H1 (cell line): ENCODE data around the gene AQP4. TPM values are rescaled to one million over a fixed set of nuclear protein-coding genes. Genes with fewer than 3 reads are reported as not detected.

Experiments used
- CTCF ChIA-PET: fragments of 300-600 bp; sonication (Branson Sonifier 250); formaldehyde crosslinking; loops from one replicate; lab custom pipeline; 2021; ENCODE audit not compliant: partially characterized antibody; lab: Charles Lee
- POLR2A ChIA-PET: fragments of 300-600 bp; sonication (Branson Sonifier 250); formaldehyde crosslinking; loops from one replicate; lab custom pipeline; 2021; ENCODE audit warnings: inconsistent platforms; ENCODE audit not compliant: partially characterized antibody; lab: Charles Lee
- DNase-seq, 2 experiments: peaks; one replicate each; pipeline versions ENCODE4 v3.0.0 to v3.0.0-alpha.2; 2010 to 2022; ENCODE audit warnings: low spot score in 2 of 2, low read depth in 1 of 2, mixed read lengths in 1 of 2
- FAIRE-seq: peaks from 2 replicates; lab custom pipeline; 2011; peaks lifted over from hg19 to GRCh38; lab: Jason Lieb, UNC
- H2AFZ ChIP-seq: 2 replicates; pipeline ENCODE4 v1.8.1; 2012; ENCODE audit warnings: low read length, inconsistent platforms
- H2AK5ac ChIP-seq: 2 replicates; pipeline ENCODE4 v1.6.1; 2013; ENCODE audit warnings: low read depth, low read length
- H2BK120ac ChIP-seq: replicated peaks from 2 replicates; pipeline ENCODE3; 2013; ENCODE audit warnings: low read depth, low read length, inconsistent platforms
- H2BK12ac ChIP-seq: 2 replicates; pipeline ENCODE4 v1.6.1; 2013; ENCODE audit warnings: low read depth, low read length
- H2BK15ac ChIP-seq: 2 replicates; pipeline ENCODE4 v1.6.1; 2013; ENCODE audit warnings: low read length
- H2BK20ac ChIP-seq: 2 replicates; pipeline ENCODE4 v1.6.1; 2013; ENCODE audit warnings: low read length
- H2BK5ac ChIP-seq: 2 replicates; pipeline ENCODE4 v1.6.1; 2013; ENCODE audit warnings: low read depth, low read length
- H3K14ac ChIP-seq: 2 replicates; pipeline ENCODE4 v1.6.1; 2013; ENCODE audit warnings: inconsistent platforms; ENCODE audit not compliant: insufficient read length
- H3K18ac ChIP-seq: 2 replicates; pipeline ENCODE4 v1.6.1; 2013; ENCODE audit warnings: low read length; ENCODE audit errors: extremely low read depth
- H3K23ac ChIP-seq: 2 replicates; pipeline ENCODE4 v1.6.1; 2013; ENCODE audit warnings: inconsistent platforms; ENCODE audit not compliant: insufficient read length
- H3K23me2 ChIP-seq: 2 replicates; pipeline ENCODE4 v1.6.1; 2013; ENCODE audit warnings: low read depth, low read length
- H3K27ac ChIP-seq: 2 replicates; pipeline ENCODE4 v1.6.1; 2011; ENCODE audit warnings: low read depth, low read length, inconsistent platforms
- H3K27me3 ChIP-seq, 4 experiments: replicated peaks in 1 of 4; 1 replicate in 1 of 4; 2 replicates in 3 of 4; pipeline versions ENCODE4 v1.6.1 to v1.8.1; 2011 to 2013; ENCODE audit warnings: low read length in 3 of 4, mild to moderate bottlenecking in 3 of 4, inconsistent platforms in 2 of 4, mixed read lengths in 2 of 4, moderate library complexity in 1 of 4; ENCODE audit not compliant: control insufficient read depth in 3 of 4, insufficient read depth in 3 of 4; ENCODE audit errors: extremely low read depth in 1 of 4
- H3K36me3 ChIP-seq, 4 experiments: 2 replicates each; pipeline versions ENCODE4 v1.6.1 to v1.8.1; 2011 to 2013; ENCODE audit warnings: mild to moderate bottlenecking in 4 of 4, low read length in 3 of 4, moderate library complexity in 2 of 4, control low read depth in 1 of 4, inconsistent platforms in 1 of 4; ENCODE audit not compliant: insufficient read depth in 4 of 4, control insufficient read depth in 2 of 4
- H3K4ac ChIP-seq: replicated peaks from 2 replicates; pipeline ENCODE3; 2013; ENCODE audit warnings: low read length, low read depth, mixed read lengths, inconsistent platforms; ENCODE audit not compliant: insufficient read length
- H3K4me1 ChIP-seq, 4 experiments: replicated peaks in 1 of 4; 1 replicate in 1 of 4; 2 replicates in 3 of 4; pipeline versions ENCODE4 v1.6.1 to v1.8.1; 2011 to 2013; ENCODE audit warnings: low read length in 3 of 4, inconsistent platforms in 2 of 4, mixed read lengths in 1 of 4; ENCODE audit not compliant: insufficient read depth in 4 of 4, control insufficient read depth in 3 of 4
- H3K4me2 ChIP-seq, 2 experiments: 2 replicates each; pipeline versions ENCODE4 v1.6.1 to v1.8.1; 2011 to 2013; ENCODE audit warnings: low read depth in 2 of 2, low read length in 2 of 2, control low read depth in 1 of 2, inconsistent platforms in 1 of 2, mild to moderate bottlenecking in 1 of 2; ENCODE audit not compliant: insufficient read depth in 1 of 2
- H3K4me3 ChIP-seq, 4 experiments: fragments of 200-600, 300-600 bp in 1 of 4; sonication (generic), shearing (Covaris generic), sonication (Bioruptor Twin) in 1 of 4; 2 replicates each; pipeline versions ENCODE4 v1.5.1 to v1.8.1; 2011 to 2016; ENCODE audit warnings: low read length in 4 of 4, low read depth in 3 of 4, control low read depth in 2 of 4, inconsistent platforms in 2 of 4, mild to moderate bottlenecking in 2 of 4, mixed read lengths in 1 of 4, moderate library complexity in 1 of 4; ENCODE audit not compliant: insufficient read depth in 2 of 4; ENCODE audit errors: extremely low read depth in 1 of 4
- H3K56ac ChIP-seq: replicated peaks from 2 replicates; pipeline ENCODE3; 2013; ENCODE audit warnings: low read depth, mild to moderate bottlenecking, mixed read lengths, low read length, inconsistent platforms; ENCODE audit not compliant: insufficient read length
- H3K79me1 ChIP-seq: 2 replicates; pipeline ENCODE4 v1.6.1; 2013; ENCODE audit warnings: low read depth, low read length, control low read depth
- H3K79me2 ChIP-seq, 2 experiments: 2 replicates each; pipeline versions ENCODE4 v1.6.1 to v1.8.1; 2012 to 2013; ENCODE audit warnings: low read length in 2 of 2, mild to moderate bottlenecking in 2 of 2, inconsistent platforms in 1 of 2; ENCODE audit not compliant: insufficient read depth in 2 of 2, control insufficient read depth in 1 of 2
- H3K9ac ChIP-seq, 4 experiments: replicated peaks in 1 of 4; 1 replicate in 1 of 4; 2 replicates in 3 of 4; pipeline versions ENCODE4 v1.6.1 to v1.8.1; 2011 to 2013; ENCODE audit warnings: low read depth in 3 of 4, low read length in 3 of 4, control low read depth in 2 of 4, mild to moderate bottlenecking in 2 of 4, moderate library complexity in 2 of 4, inconsistent platforms in 1 of 4; ENCODE audit errors: extremely low read depth in 1 of 4
- H3K9me3 ChIP-seq, 2 experiments: 2 replicates each; pipeline versions ENCODE4 v1.6.1 to v1.8.1; 2012 to 2013; ENCODE audit warnings: mild to moderate bottlenecking in 2 of 2, moderate library complexity in 2 of 2, control low read depth in 1 of 2, inconsistent platforms in 1 of 2, low read depth in 1 of 2, low read length in 1 of 2, mixed read lengths in 1 of 2; ENCODE audit not compliant: insufficient read depth in 2 of 2
- H4K20me1 ChIP-seq, 2 experiments: replicated peaks in 1 of 2; 2 replicates each; pipeline versions ENCODE3 to v1.8.1; 2011 to 2013; ENCODE audit warnings: inconsistent platforms in 2 of 2, low read length in 2 of 2, mild to moderate bottlenecking in 1 of 2; ENCODE audit not compliant: insufficient read depth in 2 of 2, control insufficient read depth in 1 of 2
- H4K5ac ChIP-seq: 2 replicates; pipeline ENCODE4 v1.6.1; 2013; ENCODE audit warnings: low read length, low read depth, mixed read lengths, inconsistent platforms; ENCODE audit not compliant: insufficient read length
- H4K8ac ChIP-seq: 2 replicates; pipeline ENCODE4 v1.8.0; 2013; ENCODE audit warnings: mild to moderate bottlenecking, moderate library complexity, low read length, inconsistent platforms; ENCODE audit not compliant: insufficient read depth; ENCODE audit errors: extremely low read depth
- H4K91ac ChIP-seq: replicated peaks from 2 replicates; pipeline ENCODE3; 2013; ENCODE audit warnings: low read length, mixed read lengths, inconsistent platforms; ENCODE audit not compliant: insufficient read length
- BACH1 ChIP-seq: IDR thresholded peaks from 2 replicates; pipeline ENCODE4 v1.6.1; 2012; ENCODE audit warnings: low read length, improper control_type of control experiment
- BRCA1 ChIP-seq: IDR thresholded peaks from 2 replicates; pipeline ENCODE4 v1.6.1; 2012; ENCODE audit warnings: low read depth, low read length, improper control_type of control experiment
- CHD1 ChIP-seq: IDR thresholded peaks from 2 replicates; pipeline ENCODE4 v1.6.1; 2012; ENCODE audit warnings: low read depth, low read length, improper control_type of control experiment
- CREB1 ChIP-seq: IDR thresholded peaks from 2 replicates; pipeline ENCODE4 v1.6.1; 2012; ENCODE audit warnings: inconsistent platforms
- CTBP2 ChIP-seq: IDR thresholded peaks from 2 replicates; pipeline ENCODE4 v1.7.0; 2011; ENCODE audit warnings: borderline replicate concordance, mild to moderate bottlenecking, moderate library complexity, mixed read lengths, low read length; ENCODE audit not compliant: insufficient read depth, insufficient read length
- EZH2 ChIP-seq: fragments of 200-600 bp; sonication (generic); IDR thresholded peaks from 2 replicates; pipeline ENCODE4 v1.7.1; 2012; ENCODE audit warnings: low read depth, mild to moderate bottlenecking, moderate library complexity, low read length, inconsistent platforms; ENCODE audit not compliant: severe bottlenecking
- GTF2F1 ChIP-seq: IDR thresholded peaks from 2 replicates; pipeline ENCODE4 v1.6.1; 2012; ENCODE audit warnings: low read depth, low read length, improper control_type of control experiment, borderline replicate concordance
- MAFK ChIP-seq: IDR thresholded peaks from 2 replicates; pipeline ENCODE4 v1.6.1; 2012; ENCODE audit warnings: low read depth, mild to moderate bottlenecking, improper control_type of control experiment, low read length
- RNF2 ChIP-seq: fragments of 200-900, 300-1000 bp; sonication (generic); IDR thresholded peaks from 2 replicates; pipeline ENCODE4 v1.7.1; 2016; ENCODE audit warnings: borderline replicate concordance, low read depth, mild to moderate bottlenecking, antibody characterized with exemption, low read length; ENCODE audit not compliant: poor library complexity, severe bottlenecking; ENCODE audit errors: missing control alignments
- RXRA ChIP-seq: IDR thresholded peaks from 2 replicates; pipeline ENCODE4 v1.6.1; 2011; ENCODE audit warnings: low read depth, mild to moderate bottlenecking, low read length, moderate library complexity; ENCODE audit not compliant: insufficient read depth
- SIRT6 ChIP-seq: IDR thresholded peaks from one replicate; pipeline ENCODE4 v1.7.1; 2012; ENCODE audit warnings: low read length, inconsistent platforms
- SIX5 ChIP-seq: IDR thresholded peaks from 2 replicates; pipeline ENCODE4 v1.6.1; 2011; ENCODE audit warnings: mild to moderate bottlenecking, low read depth, low read length
- SP1 ChIP-seq: IDR thresholded peaks from 2 replicates; pipeline ENCODE4 v1.6.1; 2011; ENCODE audit warnings: low read depth, low read length
- TAF7 ChIP-seq: optimal IDR thresholded peaks from 2 replicates; pipeline ENCODE3; 2011; ENCODE audit warnings: low read depth, mild to moderate bottlenecking, inconsistent platforms, low read length, moderate library complexity, borderline replicate concordance
- WGBS, 2 experiments: shearing (Covaris generic) in 1 of 2; methylation state at CpG; one replicate each; pipeline versions ENCODE4 v1.1.6 to v1.1.7; 2013 to 2015; ENCODE audit warnings: low lambda C conversion rate in 2 of 2, mixed read lengths in 2 of 2, inconsistent platforms in 1 of 2, low coverage in 1 of 2, missing lambda C conversion rate in 1 of 2; ENCODE audit not compliant: insufficient replicate concordance in 2 of 2, insufficient coverage in 1 of 2, insufficient read length in 1 of 2; ENCODE audit errors: extremely low coverage in 1 of 2, missing lambda C conversion rate in 1 of 2; 5-methylcytosine and 5-hydroxymethylcytosine counted together
- polyA plus RNA-seq, 7 experiments: library from polyadenylated mRNA; depleted of rRNA in 3 of 7; stranded (reverse) in 5 of 7; unstranded in 2 of 7; fragments of >200 nt in 5 of 7; fragments of 200-250 nt in 2 of 7; gene quantifications; 1 replicate in 5 of 7; 2 replicates in 1 of 7; 4 replicates in 1 of 7; pipeline versions ENCODE4 v1.2.1 to v1.2.3, GENCODE V29; 2011 to 2013; ENCODE audit warnings: missing spikeins in 2 of 7, mixed read lengths in 2 of 7
- total RNA-seq: library from RNA; stranded (reverse); fragmentation: NEBNext Ultra II Directional; extraction: Animal tissue kit (Norgen Biotek cat#: 25700); gene quantifications from 2 replicates; pipeline ENCODE4 v1.2.1, GENCODE V29; 2021

Gene AQP4
- total and polyA plus RNA-seq, 2 of the 8 experiments (the other 6 are each of a cell fraction or from before 2014, with no cell fraction given) = 2.2 to 2.8 TPM

DNA sequence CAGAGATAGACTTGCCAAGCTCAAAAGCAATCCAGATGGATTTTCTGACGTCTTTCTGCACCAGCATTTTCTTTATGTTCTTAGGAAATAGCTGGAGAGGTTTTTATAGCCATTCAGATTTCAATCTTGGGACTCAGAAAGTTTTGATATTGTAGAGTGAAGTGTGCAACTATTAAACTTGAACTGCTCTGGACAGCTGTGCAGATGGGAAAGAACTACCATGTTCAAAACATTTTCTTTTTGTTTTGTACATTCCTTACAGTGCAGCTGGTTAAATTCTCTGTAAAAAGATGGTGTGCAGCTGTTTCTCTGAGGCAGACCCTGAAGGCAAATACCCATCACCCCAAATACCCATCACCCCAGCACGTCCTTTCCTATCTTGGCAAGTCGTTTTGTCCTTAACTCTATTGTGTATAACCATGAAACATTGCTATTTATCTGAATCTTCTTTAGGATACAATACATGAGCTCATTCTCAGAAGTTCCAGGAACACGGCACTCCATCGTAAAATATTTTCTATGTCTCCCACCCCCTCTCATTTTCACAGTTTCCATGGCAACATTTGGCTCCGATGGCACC is 38.8 kb downstream of the AQP4 start:
- no peak overlapping the region for H4K5ac ChIP-seq
- H2BK15ac ChIP-seq = no peak overlapping the region
- no peak overlapping the region for H2BK5ac ChIP-seq
- no peaks in the 10 kb centered on the region for H3K4me1 ChIP-seq
- no peak overlapping the region for H3K23ac ChIP-seq
- H4K20me1 ChIP-seq = no peaks in the 10 kb centered on the region
- no peak overlapping the region for H3K4me2 ChIP-seq
- H3K4ac ChIP-seq = no peak overlapping the region
- H3K4me3 ChIP-seq = no peak overlapping the region
- H2BK20ac ChIP-seq = no peak overlapping the region
- H3K36me3 ChIP-seq = no peaks in the 10 kb centered on the region
- no peak overlapping the region for H3K18ac ChIP-seq
- H3K27ac ChIP-seq = no peak overlapping the region
- no peak overlapping the region for H2BK12ac ChIP-seq
- no peaks in the 10 kb centered on the region for H3K9me3 ChIP-seq
- no peak overlapping the region for H2AK5ac ChIP-seq
- CTCF ChIA-PET = interaction anchor here (0.6 to 3.6 kb wide), 10 partner anchors 9 to 365 kb away, joined by 3 to 19 read pairs (median 4); no protein-coding TSS in a partner anchor
- H2BK120ac ChIP-seq = no peak overlapping the region
- no peak overlapping the region for H3K56ac ChIP-seq
- FAIRE-seq (no peak), DNase-seq (no peak)
- H4K8ac ChIP-seq = no peak overlapping the region
- no peak overlapping the region for H2AFZ ChIP-seq
- no peaks in the 10 kb centered on the region for H3K79me1 ChIP-seq
- TF ChIP-seq CHD1 (no peak), RNF2 (no peak), MAFK (no peak), RXRA (no peak), GTF2F1 (no peak), SP1 (no peak), EZH2 (no peak), BACH1 (no peak), CTBP2 (no peak), SIRT6 (no peak), TAF7 (no peak), CREB1 (no peak), SIX5 (no peak), BRCA1 (no peak)
- no peak overlapping the region for H3K9ac ChIP-seq
- no peaks in the 10 kb centered on the region for H3K27me3 ChIP-seq
- H3K14ac ChIP-seq = no peak overlapping the region
- no peaks in the 10 kb centered on the region for H3K23me2 ChIP-seq
- no peak overlapping the region for H4K91ac ChIP-seq
- 93% methylated on average over 6 of the region's 6 CpGs; no CpG with 5 or more reads in 1 of the 2 experiments for WGBS, 2 experiments
- POLR2A ChIA-PET = no interaction called here
- H3K79me2 ChIP-seq = no peaks in the 10 kb centered on the region
